Ishikawa (cell line): ENCODE data around the gene OSBPL1A.

Source experiments
- CEBPB ChIP-seq: IDR thresholded peaks from 2 replicates; pipeline ENCODE4 v1.6.1; 2012
- CREB1 ChIP-seq: IDR thresholded peaks from 2 replicates; pipeline ENCODE4 v1.6.1; 2012; ENCODE audit warnings: low read depth
- EGR1 ChIP-seq: IDR thresholded peaks from 2 replicates; pipeline ENCODE4 v1.6.1; 2012
- EP300 ChIP-seq: IDR thresholded peaks from 2 replicates; pipeline ENCODE4 v1.6.1; 2012; ENCODE audit warnings: borderline replicate concordance
- FOXM1 ChIP-seq: IDR thresholded peaks from 2 replicates; pipeline ENCODE4 v1.6.1; 2012; ENCODE audit warnings: low read depth, borderline replicate concordance
- MAX ChIP-seq: IDR thresholded peaks from 2 replicates; pipeline ENCODE4 v1.6.1; 2012
- NFIC ChIP-seq: IDR thresholded peaks from 2 replicates; pipeline ENCODE4 v1.6.1; 2012
- RAD21 ChIP-seq: IDR thresholded peaks from 2 replicates; pipeline ENCODE4 v1.6.1; 2012; ENCODE audit warnings: low read depth
- REST ChIP-seq: IDR thresholded peaks from 2 replicates; pipeline ENCODE4 v1.6.1; 2012; ENCODE audit warnings: low read depth, mild to moderate bottlenecking
- TAF1 ChIP-seq: IDR thresholded peaks from 2 replicates; pipeline ENCODE4 v1.6.1; 2012; ENCODE audit warnings: low read depth, mild to moderate bottlenecking
- TCF12 ChIP-seq: IDR thresholded peaks from 2 replicates; pipeline ENCODE4 v1.6.1; 2012; ENCODE audit warnings: low read depth
- TEAD4 ChIP-seq: IDR thresholded peaks from 2 replicates; pipeline ENCODE4 v1.6.1; 2012
- USF1 ChIP-seq: IDR thresholded peaks from 2 replicates; pipeline ENCODE4 v1.6.1; 2012
- YY1 ChIP-seq: IDR thresholded peaks from 2 replicates; pipeline ENCODE4 v1.6.1; 2012; ENCODE audit warnings: low read depth
- ZBTB7A ChIP-seq: IDR thresholded peaks from 2 replicates; pipeline ENCODE4 v1.6.1; 2012; ENCODE audit warnings: low read depth

The OSBPL1A gene

GRCh38 chr18:24395049-24395795 is 2.4 kb downstream of the OSBPL1A start:
- TF ChIP-seq USF1 (no peak), CREB1 (no peak), MAX (no peak), TEAD4 (no peak), TCF12 (no peak), EP300 (no peak), FOXM1 (no peak), CEBPB (no peak), ZBTB7A (no peak), REST (no peak), EGR1 (no peak)

GRCh38 chr18:24388957-24389356 is 8.7 kb downstream of the OSBPL1A start:
- TF ChIP-seq MAX (no peak), RAD21 (no peak), CEBPB (no peak), EP300 (no peak), TAF1 (no peak), FOXM1 (no peak), REST (no peak), ZBTB7A (no peak), EGR1 (no peak), NFIC (no peak), TCF12 (no peak), USF1 (no peak), CREB1 (no peak), TEAD4 (no peak)

GRCh38 chr18:24386681-24387080 is 10.9 kb downstream of the OSBPL1A start:
- TF ChIP-seq USF1 = no peak
- TF ChIP-seq RAD21 = no peak
- TF ChIP-seq CREB1 = no peak
- no peak for TF ChIP-seq EP300
- no peak for TF ChIP-seq YY1

- TF ChIP-seq RAD21 (no peak), TCF12 (no peak), ZBTB7A (no peak), YY1 (no peak), MAX (no peak), EGR1 (no peak), REST (no peak), CEBPB (no peak), CREB1 (no peak), FOXM1 (no peak), TAF1 (no peak), NFIC (no peak), EP300 (no peak), TEAD4 (no peak), USF1 (no peak)
Observed at GRCh38 chr18:24381126-24381525, 16.5 kb downstream of the OSBPL1A start.
